IPS-18a (cell line): ENCODE results near the gene MMD.

ENCODE experiments used
- H3K27ac ChIP-seq: one replicate; pipeline ENCODE4 v1.5.1; 2013; ENCODE audit warnings: low read length
- H3K27me3 ChIP-seq: one replicate; pipeline ENCODE4 v1.6.1; 2013; ENCODE audit warnings: mild to moderate bottlenecking, low read length; ENCODE audit not compliant: control insufficient read depth, insufficient read depth
- H3K36me3 ChIP-seq: one replicate; pipeline ENCODE4 v1.6.1; 2013; ENCODE audit warnings: low read depth, low read length; ENCODE audit not compliant: control insufficient read depth
- H3K4me1 ChIP-seq: one replicate; pipeline ENCODE4 v1.6.1; 2013; ENCODE audit warnings: low read depth, low read length; ENCODE audit not compliant: control insufficient read depth
- H3K4me3 ChIP-seq: one replicate; pipeline ENCODE4 v1.5.1; 2013; ENCODE audit warnings: low read length
- H3K9ac ChIP-seq: one replicate; pipeline ENCODE4 v1.6.1; 2013; ENCODE audit warnings: mild to moderate bottlenecking, low read length, moderate library complexity
- H3K9me3 ChIP-seq: one replicate; pipeline ENCODE4 v1.6.1; 2013; ENCODE audit warnings: low read depth, low read length; ENCODE audit not compliant: control insufficient read depth

MMD gene

GRCh38 chr17:55418369-55419268 lies 3.0 kb downstream of the MMD start:
- H3K9me3 ChIP-seq: no peaks in the 10 kb centered on the region
- H3K4me1 ChIP-seq: peaks cover 9% of the 10 kb centered on the region
- H3K27me3 ChIP-seq: no peaks in the 10 kb centered on the region
- H3K9ac ChIP-seq: no peak overlapping the region
- no peak overlapping the region for H3K4me3 ChIP-seq
- H3K27ac ChIP-seq: no peak overlapping the region
- H3K36me3 ChIP-seq: peaks cover 6% of the 10 kb centered on the region

DNA sequence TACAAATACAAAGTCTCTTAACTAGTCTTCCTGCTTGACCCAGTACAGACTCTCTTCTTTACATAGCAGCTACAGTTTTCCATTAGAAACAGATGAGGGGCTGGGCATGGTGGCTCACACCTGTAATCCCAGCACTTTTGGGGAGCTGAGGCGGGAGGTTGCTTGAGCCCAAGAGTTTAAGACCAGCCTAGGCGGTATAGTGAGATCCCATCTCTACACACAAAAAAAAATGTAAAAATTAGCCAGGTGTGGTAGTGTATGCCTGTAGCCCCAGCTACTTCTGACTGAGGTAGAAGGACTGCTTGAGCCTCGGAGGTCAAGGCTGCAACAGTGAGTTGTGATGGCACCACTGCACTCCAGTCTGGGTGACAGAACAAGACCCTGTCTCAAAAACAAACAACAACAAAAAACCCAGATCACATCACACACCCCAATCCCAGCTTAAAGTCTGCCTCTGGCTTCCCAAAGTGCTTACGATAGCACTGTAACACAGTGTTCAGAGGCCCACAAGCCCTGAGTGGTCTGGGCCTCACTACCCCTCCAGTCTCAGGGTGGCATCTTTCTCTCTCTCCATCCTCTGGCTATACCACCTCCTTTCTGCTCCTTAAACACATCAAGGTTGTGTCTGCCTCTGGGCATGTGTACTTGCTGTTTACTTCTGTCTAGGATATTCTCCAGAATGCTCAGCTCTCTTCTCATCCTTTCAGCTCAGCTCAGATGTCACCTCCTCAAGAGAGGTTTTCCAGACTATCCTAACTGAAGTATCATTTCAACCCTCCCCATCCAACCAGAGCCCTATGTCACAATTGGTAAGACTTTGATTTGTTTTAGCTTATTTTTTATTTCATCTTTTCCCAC lies 4.0 kb downstream of the MMD start:
- Histone ChIP-seq H3K9ac (no peak overlapping the region), H3K36me3 (peaks cover 16% of the 10 kb centered on the region), H3K4me1 (peaks cover 9% of the 10 kb centered on the region)

DNA sequence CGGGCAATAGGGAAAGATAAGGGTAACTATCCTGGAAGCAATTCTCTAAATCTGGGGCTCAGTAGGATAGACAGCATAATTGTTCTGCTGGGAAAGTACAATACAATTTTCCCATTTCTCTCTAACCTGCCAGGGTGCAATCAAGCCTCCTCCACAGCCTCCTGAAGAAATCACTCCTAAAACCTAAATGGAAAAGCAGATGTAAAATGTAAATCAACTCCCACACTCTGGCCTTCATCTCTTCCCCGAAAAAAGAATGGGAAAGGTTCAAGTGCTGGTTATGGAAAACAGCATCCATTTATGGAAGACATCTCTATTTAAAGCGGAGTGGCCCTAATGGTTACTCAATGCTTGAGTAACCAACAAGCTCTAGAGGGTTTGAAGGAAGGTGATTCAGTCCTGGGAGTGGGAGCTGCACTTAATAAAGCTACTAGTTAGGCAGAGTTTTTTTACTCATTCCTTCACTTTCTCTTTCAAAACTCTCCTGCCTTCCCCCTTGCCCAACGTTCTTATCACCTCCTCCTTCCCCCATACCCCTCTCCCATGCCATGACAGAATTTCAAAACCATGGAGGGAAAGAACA lies 5.1 kb downstream of the MMD start:
- Histone ChIP-seq H3K36me3 (peaks cover 27% of the 10 kb centered on the region), H3K9ac (no peak overlapping the region), H3K9me3 (no peaks in the 10 kb centered on the region), H3K4me3 (no peak overlapping the region), H3K27ac (no peak overlapping the region), H3K27me3 (no peaks in the 10 kb centered on the region), H3K4me1 (peaks cover 9% of the 10 kb centered on the region)

More for the DNA sequence above, 4.0 kb downstream of the MMD start:
- Histone ChIP-seq H3K27ac (no peak overlapping the region), H3K9me3 (no peaks in the 10 kb centered on the region), H3K4me3 (no peak overlapping the region), H3K27me3 (no peaks in the 10 kb centered on the region)

DNA sequence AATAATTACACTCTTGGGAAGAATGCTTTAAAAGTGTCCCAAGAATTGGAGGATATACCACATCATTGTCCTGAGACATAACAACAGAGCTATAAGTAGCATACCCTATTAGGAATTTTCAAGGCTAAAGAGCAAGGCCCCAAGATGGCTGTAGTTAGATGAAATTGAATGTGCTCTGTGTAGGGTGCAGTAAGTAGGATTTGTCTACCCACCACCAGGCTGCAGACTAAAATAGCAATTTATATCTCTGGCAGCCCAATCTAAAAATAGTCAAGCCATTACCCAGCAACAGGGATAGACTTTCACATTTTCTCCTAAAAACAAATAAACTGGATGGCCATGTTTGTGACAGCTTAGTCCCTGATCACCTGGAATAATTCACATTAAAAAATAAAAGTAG lies 5.6 kb downstream of the MMD start:
- Histone ChIP-seq H3K9me3 (no peaks in the 10 kb centered on the region), H3K27me3 (no peaks in the 10 kb centered on the region), H3K4me1 (peaks cover 9% of the 10 kb centered on the region), H3K36me3 (peaks cover 32% of the 10 kb centered on the region), H3K27ac (no peak overlapping the region), H3K4me3 (no peak overlapping the region), H3K9ac (no peak overlapping the region)

DNA sequence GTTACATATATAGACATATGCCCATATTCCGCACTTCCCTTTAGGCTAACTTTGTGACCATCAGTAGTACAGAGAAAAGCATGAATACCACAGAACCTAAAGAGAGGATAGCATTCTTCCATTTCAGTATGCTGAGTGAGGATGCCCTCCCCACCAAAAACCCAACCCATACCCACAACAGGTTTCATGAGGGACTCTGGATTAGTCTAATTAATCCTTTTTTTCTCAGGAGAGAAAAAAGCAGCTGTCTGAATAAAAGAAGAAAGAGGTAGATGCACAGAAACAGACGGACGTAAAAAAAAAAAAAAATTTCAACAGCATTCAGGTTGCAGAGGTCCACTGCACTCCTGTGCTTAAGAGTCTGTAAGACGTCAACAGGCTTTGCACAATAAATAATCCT lies 6.7 kb downstream of the MMD start:
- no peak overlapping the region for H3K4me3 ChIP-seq
- H3K36me3 ChIP-seq: peaks cover 42% of the 10 kb centered on the region
- H3K27ac ChIP-seq: no peak overlapping the region
- H3K4me1 ChIP-seq: peaks cover 3% of the 10 kb centered on the region
- H3K9ac ChIP-seq: no peak overlapping the region
- H3K27me3 ChIP-seq: no peaks in the 10 kb centered on the region
- H3K9me3 ChIP-seq: no peaks in the 10 kb centered on the region

GRCh38 chr17:55413825-55414489 lies 7.7 kb downstream of the MMD start:
- no peak overlapping the region for H3K4me3 ChIP-seq
- H3K36me3 ChIP-seq: peaks cover 53% of the 10 kb centered on the region
- H3K27ac ChIP-seq: no peak overlapping the region
- H3K27me3 ChIP-seq: no peaks in the 10 kb centered on the region
- no peak overlapping the region for H3K9ac ChIP-seq
- H3K4me1 ChIP-seq: no peaks in the 10 kb centered on the region
- H3K9me3 ChIP-seq: no peaks in the 10 kb centered on the region

DNA sequence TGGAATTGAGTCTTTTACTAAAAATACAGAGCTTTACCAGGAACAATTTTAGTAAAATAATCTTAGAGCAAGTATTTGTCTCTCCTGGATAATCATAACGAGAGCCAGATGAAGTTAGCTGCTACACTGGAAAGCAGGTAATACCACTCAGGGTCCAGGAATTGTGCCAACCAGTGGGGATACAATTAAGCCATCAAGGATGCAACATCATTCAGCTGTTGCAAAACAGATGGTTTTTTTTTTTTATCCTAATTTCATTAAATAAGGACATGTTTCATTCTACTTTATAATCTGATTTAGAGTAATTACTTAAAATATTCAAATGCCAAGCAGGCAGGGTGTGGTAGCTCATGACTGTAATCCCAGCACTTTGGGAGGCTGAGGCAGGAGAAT lies 10.2 kb downstream of the MMD start:
- Histone ChIP-seq H3K9me3 (no peaks in the 10 kb centered on the region), H3K27me3 (no peaks in the 10 kb centered on the region), H3K36me3 (peaks cover 72% of the 10 kb centered on the region), H3K9ac (no peak overlapping the region), H3K4me1 (no peaks in the 10 kb centered on the region), H3K27ac (no peak overlapping the region), H3K4me3 (no peak overlapping the region)

- Histone ChIP-seq H3K36me3 (peaks cover 74% of the 10 kb centered on the region), H3K9me3 (no peaks in the 10 kb centered on the region), H3K27me3 (no peaks in the 10 kb centered on the region), H3K4me3 (no peak overlapping the region), H3K4me1 (no peaks in the 10 kb centered on the region), H3K9ac (no peak overlapping the region), H3K27ac (no peak overlapping the region)
These were observed 10.7 kb downstream of the MMD start for GRCh38 chr17:55410722-55411462.

DNA sequence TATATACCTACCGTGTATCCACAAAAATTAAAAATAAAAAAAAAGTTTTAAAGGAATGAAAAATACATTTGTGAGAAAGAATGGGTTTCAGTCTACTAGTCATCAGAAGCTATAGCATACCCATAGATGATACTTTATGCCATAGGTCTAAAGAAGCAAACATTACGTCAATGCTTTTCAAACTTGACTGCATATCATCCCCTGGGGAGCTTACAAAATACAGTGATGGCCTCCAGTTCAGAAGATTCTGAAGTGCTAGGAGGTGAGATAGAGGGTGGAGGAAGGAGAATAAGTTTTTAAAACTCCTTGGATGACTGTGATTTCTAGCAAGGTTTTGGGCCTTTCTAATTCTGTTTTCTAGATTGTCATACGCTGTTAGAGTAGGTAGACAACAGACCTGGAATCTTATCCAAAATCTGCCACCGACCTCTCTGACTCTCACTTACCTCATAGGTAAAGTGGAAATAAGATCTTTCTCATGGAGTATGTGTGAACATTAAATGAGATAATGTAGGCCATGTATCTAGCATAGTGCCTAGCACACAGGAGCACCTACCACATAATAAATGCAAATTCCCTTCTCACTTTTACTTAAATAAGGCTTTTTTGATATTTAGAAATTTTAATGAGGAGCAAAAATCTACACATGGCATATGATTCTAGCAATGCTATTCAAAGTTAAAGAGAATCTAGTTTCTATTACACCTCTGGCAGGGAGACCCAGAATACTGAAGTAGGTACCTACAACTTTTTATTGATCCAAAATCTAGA lies 12.4 kb downstream of the MMD start:
- Histone ChIP-seq H3K36me3 (peaks cover 84% of the 10 kb centered on the region), H3K9ac (no peak overlapping the region), H3K9me3 (no peaks in the 10 kb centered on the region), H3K27ac (no peak overlapping the region), H3K4me1 (no peaks in the 10 kb centered on the region), H3K4me3 (no peak overlapping the region), H3K27me3 (no peaks in the 10 kb centered on the region)
